Measurements from ENCODE around the gene NKX3-2. TPM values are rescaled to one million over a fixed set of nuclear protein-coding genes. Genes with fewer than 3 reads are reported as not detected.

Gene NKX3-2
- total RNA-seq (2021; ENCODE audit: unreplicated experiment) (1.4 TPM), Bru-seq, nascent RNA (percentile 35 among the genes with signal in this experiment), BruChase-seq, experiment 1, labeled RNA remaining after a 6-hour chase (percentile 21 among the genes with signal in this experiment), BruChase-seq, experiment 2, labeled RNA remaining after a 2-hour chase (percentile 43 among the genes with signal in this experiment)
- 0.45 and 0.75 TPM in 2 replicates for polyA plus RNA-seq (2012)
- long read RNA-seq, partial matches to known transcripts = 1 of 4 reads
- long read RNA-seq, other reads (novel, unspliced or antisense) = 0 of 4 reads

- TF ChIP-seq FOSL1 (IDR thresholded peaks at IDR 0.05; ENCODE audit: low read depth) (no peak), EGR1 (IDR thresholded peaks at IDR 0.05; ENCODE audit: low read depth) (no peak), CBX3 (IDR thresholded peaks at IDR 0.05; ENCODE audit: low read depth) (no peak), POLR2AphosphoS5 (IDR thresholded peaks at IDR 0.05; ENCODE audit: low read depth, low read length) (no peak), EZH2 (IDR thresholded peaks at IDR 0.05) (no peak), SP1 (IDR thresholded peaks at IDR 0.05; ENCODE audit: low read depth) (no peak), ELF1 (IDR thresholded peaks at IDR 0.05; ENCODE audit: borderline replicate concordance, low read depth) (no peak), TCF7L2 (IDR thresholded peaks at IDR 0.05; ENCODE audit: borderline replicate concordance, extremely low read depth, insufficient read depth, insufficient read length) (no peak), REST (IDR thresholded peaks at IDR 0.05; ENCODE audit: low read depth) (no peak), EZH2phosphoT487 (IDR thresholded peaks at IDR 0.05; ENCODE audit: borderline replicate concordance) (no peak)
- TF ChIP-seq, protein P1, sequence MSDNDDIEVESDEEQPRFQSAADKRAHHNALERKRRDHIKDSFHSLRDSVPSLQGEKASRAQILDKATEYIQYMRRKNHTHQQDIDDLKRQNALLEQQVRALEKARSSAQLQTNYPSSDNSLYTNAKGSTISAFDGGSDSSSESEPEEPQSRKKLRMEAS (IDR thresholded peaks at IDR 0.05) = no peak
- TF ChIP-seq, protein P2, sequence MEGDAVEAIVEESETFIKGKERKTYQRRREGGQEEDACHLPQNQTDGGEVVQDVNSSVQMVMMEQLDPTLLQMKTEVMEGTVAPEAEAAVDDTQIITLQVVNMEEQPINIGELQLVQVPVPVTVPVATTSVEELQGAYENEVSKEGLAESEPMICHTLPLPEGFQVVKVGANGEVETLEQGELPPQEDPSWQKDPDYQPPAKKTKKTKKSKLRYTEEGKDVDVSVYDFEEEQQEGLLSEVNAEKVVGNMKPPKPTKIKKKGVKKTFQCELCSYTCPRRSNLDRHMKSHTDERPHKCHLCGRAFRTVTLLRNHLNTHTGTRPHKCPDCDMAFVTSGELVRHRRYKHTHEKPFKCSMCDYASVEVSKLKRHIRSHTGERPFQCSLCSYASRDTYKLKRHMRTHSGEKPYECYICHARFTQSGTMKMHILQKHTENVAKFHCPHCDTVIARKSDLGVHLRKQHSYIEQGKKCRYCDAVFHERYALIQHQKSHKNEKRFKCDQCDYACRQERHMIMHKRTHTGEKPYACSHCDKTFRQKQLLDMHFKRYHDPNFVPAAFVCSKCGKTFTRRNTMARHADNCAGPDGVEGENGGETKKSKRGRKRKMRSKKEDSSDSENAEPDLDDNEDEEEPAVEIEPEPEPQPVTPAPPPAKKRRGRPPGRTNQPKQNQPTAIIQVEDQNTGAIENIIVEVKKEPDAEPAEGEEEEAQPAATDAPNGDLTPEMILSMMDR (IDR thresholded peaks at IDR 0.05 in 2 of 3, conservative IDR thresholded peaks at IDR 0.05 in 1 of 3; ENCODE audit: borderline replicate concordance in 1 of 3, insufficient read depth in 1 of 3, low read depth in 2 of 3, low read length in 2 of 3) = no peak
- no peaks in the 10 kb centered on the region for H4K20me1 ChIP-seq (ENCODE audit: insufficient read depth)
- peak within 1 kb of the TSS; percentile 64 to 68 for H3K4me3 ChIP-seq (replicated peaks in 1 of 2; ENCODE audit: low read depth in 1 of 2, low read length in 2 of 2)
- ChIA-PET RAD21 (ENCODE audit: low non-redundant PET in 1 of 2, low total read pairs in 2 of 2, uncharacterized antibody in 2 of 2, unreplicated experiment in 2 of 2) (no interaction called here), POLR2A (no interaction called here), CTCF (no interaction called here)
- H3K27ac ChIP-seq (ENCODE audit: low read depth, low read length) = peak within 1 kb of the TSS; percentile 36; the same call in 1 of the 2 replicates
- peak within 1 kb of the TSS; percentile 66 for H3K4me2 ChIP-seq (ENCODE audit: low read length)
- no peaks in the 10 kb centered on the region for H3K27me3 ChIP-seq (ENCODE audit: insufficient read depth, low read length)
- H2AFZ ChIP-seq (ENCODE audit: low read depth, low read length, poor library complexity, severe bottlenecking) = peak within 1 kb of the TSS; percentile 63
- no peaks in the 10 kb centered on the region for H3K9me2 ChIP-seq (ENCODE audit: insufficient read depth)
- no peaks in the 10 kb centered on the region for H3K9me3 ChIP-seq (ENCODE audit: control insufficient read depth in 1 of 2, insufficient read depth in 1 of 2, low read depth in 1 of 2, low read length in 2 of 2)
- no peaks in the 10 kb centered on the region for H3K79me2 ChIP-seq (ENCODE audit: insufficient read depth, low read length)
- no TSS peak for BruUV-seq (replicated peaks)
- no peak for DNase-seq (ENCODE audit: low read depth, low spot score)
- intact Hi-C loops (cut with micrococcal nuclease) = loop anchor here (10.0 kb wide), 1 partner anchor 139 kb away; no protein-coding TSS in a partner anchor
- peak; percentile 48 for ATAC-seq
- H3K36me3 ChIP-seq (ENCODE audit: control insufficient read depth in 1 of 2, insufficient read depth in 2 of 2, low read length in 2 of 2) = no peaks in the 10 kb centered on the region
- H3K9ac ChIP-seq (ENCODE audit: low read length) = peak within 1 kb of the TSS; percentile 48
- H3K4me1 ChIP-seq (ENCODE audit: control insufficient read depth in 1 of 2, insufficient read depth in 2 of 2, low read length in 2 of 2) = peaks cover 10 to 29% of the 10 kb centered on the region in 2 experiments
Observed at GRCh38 chr4:13543839-13544605, at the start of gene NKX3-2. Gene NKX3-2 (minus strand): TSS chr4:13544508. CDS start chr4:13544414, 94 bp downstream.
